K562 (cell line): ENCODE results near the gene LMO2. TPM values are rescaled to one million over a fixed set of nuclear protein-coding genes. Genes with fewer than 3 reads are reported as not detected.

ENCODE experiments used
- ATAC-seq: fragments of 200-7000 bp; cut with Tn5 transposase; 3 replicates; pipeline ENCODE4 v1.9.1; 2020; ENCODE audit warnings: moderate library complexity
- BruUV-seq: library from RNA; stranded (reverse); fragments of 400-500 nt; replicated peaks from 2 replicates; lab custom pipeline; 2021; lab: Mats Ljungman, UMichigan
- CTCF ChIA-PET: fragments of 300-600 bp; formaldehyde crosslinking; extraction: SDS; loops from one replicate; lab custom pipeline; 2021; ENCODE audit warnings: low intra/inter-chr PET ratio; lab: Yijun Ruan, JAX
- POLR2A ChIA-PET: fragments of 300-600, 350-650 bp; sonication (Branson Sonifier 250); formaldehyde crosslinking; extraction: SDS; loops from one replicate; lab custom pipeline; 2021; ENCODE audit warnings: antibody characterized with exemption, inconsistent platforms; lab: Yijun Ruan, JAX
- DNase-seq, 4 experiments: peaks; one replicate each; pipeline versions ENCODE4 v3.0.0 to v3.0.0-alpha.2; 2011 to 2018; ENCODE audit warnings: low spot score in 3 of 4, mixed read lengths in 3 of 4; ENCODE audit errors: extremely low read depth in 1 of 4
- FAIRE-seq: peaks from 2 replicates; lab custom pipeline; 2011; peaks lifted over from hg19 to GRCh38; lab: Jason Lieb, UNC
- H2AFZ ChIP-seq: 2 replicates; pipeline ENCODE4 v1.6.0; 2011; ENCODE audit warnings: low read depth, low read length, control low read depth, inconsistent platforms
- H3K27ac ChIP-seq: fragments of 200-600 bp; 3 replicates; pipeline ENCODE4 v1.8.0; 2011; ENCODE audit warnings: low read depth, mild to moderate bottlenecking, control low read depth, inconsistent platforms, low read length, moderate library complexity, mixed read lengths; ENCODE audit errors: extremely low read depth
- H3K27me3 ChIP-seq, 2 experiments: fragments of 300-600 bp in 1 of 2; 2 replicates in 1 of 2; 3 replicates in 1 of 2; pipeline versions ENCODE4 v1.6.0 to v1.8.0; 2011; ENCODE audit warnings: inconsistent platforms in 2 of 2, low read length in 2 of 2, mild to moderate bottlenecking in 1 of 2, mixed read lengths in 1 of 2, moderate library complexity in 1 of 2; ENCODE audit not compliant: control insufficient read depth in 2 of 2, insufficient read depth in 2 of 2
- H3K36me3 ChIP-seq: fragments of 300-600 bp; 3 replicates; pipeline ENCODE4 v1.8.0; 2011; ENCODE audit warnings: mild to moderate bottlenecking, low read length, inconsistent platforms; ENCODE audit not compliant: control insufficient read depth, insufficient read depth
- H3K4me1 ChIP-seq, 2 experiments: fragments of 200-600 bp in 1 of 2; replicated peaks in 1 of 2; 2 replicates in 1 of 2; 3 replicates in 1 of 2; pipeline versions ENCODE4 v1.5.1 to v1.8.0; 2011; ENCODE audit warnings: inconsistent platforms in 2 of 2, low read length in 2 of 2, mild to moderate bottlenecking in 1 of 2, mixed read lengths in 1 of 2, moderate library complexity in 1 of 2; ENCODE audit not compliant: control insufficient read depth in 2 of 2, insufficient read depth in 2 of 2
- H3K4me2 ChIP-seq: 2 replicates; pipeline ENCODE4 v1.6.1; 2011; ENCODE audit warnings: low read length, control low read depth, inconsistent platforms, mixed read lengths; ENCODE audit not compliant: insufficient read depth
- H3K4me3 ChIP-seq: fragments of 200-600 bp; sonication (generic), shearing (Covaris generic); 2 replicates; pipeline ENCODE4 v1.5.1; 2016; ENCODE audit warnings: control low read depth, inconsistent platforms
- H3K79me2 ChIP-seq: fragments of 200-600 bp; 3 replicates; pipeline ENCODE4 v1.8.0; 2011; ENCODE audit warnings: low read length, inconsistent platforms; ENCODE audit not compliant: control insufficient read depth, insufficient read depth
- H3K9ac ChIP-seq, 2 experiments: 2 replicates each; pipeline versions ENCODE4 v1.6.0 to v1.6.1; 2011; ENCODE audit warnings: low read depth in 2 of 2, low read length in 2 of 2, control low read depth in 1 of 2, inconsistent platforms in 1 of 2, mild to moderate bottlenecking in 1 of 2, mixed read lengths in 1 of 2; ENCODE audit not compliant: insufficient read depth in 1 of 2
- H3K9me1 ChIP-seq: one replicate; pipeline ENCODE4 v1.6.0; 2011; ENCODE audit warnings: inconsistent platforms, mild to moderate bottlenecking, low read length, moderate library complexity; ENCODE audit not compliant: control insufficient read depth, insufficient read depth
- H3K9me3 ChIP-seq: replicated peaks from 2 replicates; pipeline ENCODE4 v1.5.1; 2011; ENCODE audit warnings: low read depth, low read length, inconsistent platforms; ENCODE audit not compliant: control insufficient read depth, insufficient read depth
- H4K20me1 ChIP-seq: replicated peaks from 2 replicates; pipeline ENCODE4 v1.6.1; 2011; ENCODE audit warnings: low read length, inconsistent platforms, mixed read lengths; ENCODE audit not compliant: control insufficient read depth, insufficient read depth
- ASH1L ChIP-seq: fragments of 450-650 bp; IDR thresholded peaks from 2 replicates; pipeline ENCODE4 v1.6.1; 2018; ENCODE audit warnings: borderline replicate concordance, mild to moderate bottlenecking, low read depth; ENCODE audit not compliant: partially characterized antibody
- BMI1 ChIP-seq: fragments of 150-350 bp; IDR thresholded peaks from 2 replicates; pipeline ENCODE4 v1.6.1; 2014; ENCODE audit warnings: low read length
- CBFB ChIP-seq: sonication (generic); formaldehyde crosslinking; IDR thresholded peaks from 2 replicates; pipeline ENCODE4 v1.4.0; 2020; ENCODE audit warnings: mild to moderate bottlenecking, missing genetic modification reagents
- E2F3 ChIP-seq: fragments of 250-450 bp; sonication (Bioruptor Pico); IDR thresholded peaks from 2 replicates; pipeline ENCODE4 v1.4.0; 2020; ENCODE audit warnings: mild to moderate bottlenecking
- ERF ChIP-seq: fragments of 450-650 bp; formaldehyde crosslinking; IDR thresholded peaks from 2 replicates; pipeline ENCODE4 v1.4.0; 2020; ENCODE audit warnings: mild to moderate bottlenecking, mixed read lengths
- FOXA3 ChIP-seq, 2 experiments: fragments of 450-650 bp in 1 of 2; sonication (generic) in 1 of 2; formaldehyde crosslinking; IDR thresholded peaks in 1 of 2; conservative IDR thresholded peaks in 1 of 2; 2 replicates each; pipeline versions ENCODE4 v1.4.0 to v1.8.0; 2020 to 2022; ENCODE audit warnings: mild to moderate bottlenecking in 2 of 2, missing genetic modification reagents in 1 of 2
- MCM3 ChIP-seq: fragments of 450-650 bp; IDR thresholded peaks from 2 replicates; pipeline ENCODE4 v1.6.1; 2016
- NBN ChIP-seq: fragments of 450-650 bp; IDR thresholded peaks from 2 replicates; pipeline ENCODE4 v1.6.1; 2016; ENCODE audit warnings: low read depth, mild to moderate bottlenecking
- NFIC ChIP-seq: fragments of 450-650 bp; IDR thresholded peaks from 2 replicates; pipeline ENCODE4 v1.6.1; 2017; ENCODE audit warnings: mild to moderate bottlenecking, inconsistent platforms
- PHF21A ChIP-seq: fragments of 450-650 bp; IDR thresholded peaks from 2 replicates; pipeline ENCODE4 v1.6.1; 2017; ENCODE audit warnings: low read depth, borderline replicate concordance
- TARDBP ChIP-seq: fragments of 450-650 bp; IDR thresholded peaks from 2 replicates; pipeline ENCODE4 v1.6.1; 2016
- TCF7 ChIP-seq: sonication (generic); IDR thresholded peaks from 2 replicates; pipeline ENCODE4 v1.6.1; 2016; ENCODE audit warnings: antibody characterized with exemption, borderline replicate concordance
- ZNF24 ChIP-seq: fragments of 450-650 bp; IDR thresholded peaks from 2 replicates; pipeline ENCODE4 v1.6.1; 2016
- WGBS: fragments of 100-300 bp; shearing (Covaris generic); methylation state at CpG from one replicate; pipeline ENCODE4 v1.1.6; 2016; ENCODE audit warnings: low coverage, mixed read lengths; ENCODE audit not compliant: insufficient coverage; ENCODE audit errors: missing lambda C conversion rate; 5-methylcytosine and 5-hydroxymethylcytosine counted together
- in situ Hi-C: fragments of 300-500 bp; cut with MboI; formaldehyde crosslinking; loops from 4 replicates; pipeline ENCODE4 v1.15.0; 2018; ENCODE audit warnings: inconsistent platforms, mixed read lengths
- intact Hi-C: fragments of 100-400 bp; cut with micrococcal nuclease; formaldehyde crosslinking; loops from 2 replicates; pipeline ENCODE4 v1.14.2; 2022
- polyA plus RNA-seq, 8 experiments: library from polyadenylated mRNA; depleted of rRNA in 4 of 8; stranded (reverse) in 5 of 8; unstranded in 3 of 8; fragments of >200 nt; fragmentation: Nextera tagmentation in 2 of 8; fragmentation: Illumina TruSeq in 1 of 8; extraction: Ambion mirVana in 2 of 8; extraction: Trizol in 1 of 8; gene quantifications; 2 replicates each; pipeline versions ENCODE4 v1.2.1 to v1.2.3, GENCODE V29; 2011 to 2014; ENCODE audit warnings: inconsistent platforms in 1 of 8, missing spikeins in 1 of 8
- total RNA-seq, 7 experiments: library from RNA; depleted of rRNA in 6 of 7; stranded (reverse); fragments of >200 nt in 6 of 7; fragmentation: Illumina TruSeq in 2 of 7; extraction: Trizol in 2 of 7; gene quantifications; 2 replicates each; pipeline versions ENCODE4 v1.2.1 to v1.2.3, GENCODE V29; 2011 to 2021; ENCODE audit warnings: low replicate concordance in 1 of 7

The LMO2 gene
- total and polyA plus RNA-seq, 9 of the 15 experiments (the other 6 are each of a cell fraction or from before 2014, with no cell fraction given): 6.9 to 126 (median 91.5) TPM

- ATAC-seq: no peak
- Histone ChIP-seq H3K4me3 (no peak overlapping the region), H3K9ac (no peak overlapping the region), H2AFZ (0 out of 2 replicates have a peak overlapping the region, but pooled peaks have one; percentile 21), H3K9me3 (no peaks in the 10 kb centered on the region; the same call in 1 of the 2 replicates), H3K9me1 (no peaks in the 10 kb centered on the region), H3K4me1 (no peaks in the 10 kb centered on the region), H4K20me1 (no peaks in the 10 kb centered on the region), H3K4me2 (no peak overlapping the region), H3K36me3 (no peaks in the 10 kb centered on the region), H3K27me3 (peaks cover 5 to 15% of the 10 kb centered on the region in 2 experiments; a peak in 3 of 5 replicates), H3K79me2 (no peaks in the 10 kb centered on the region), H3K27ac (no peak overlapping the region)
- no peak for FAIRE-seq
- POLR2A ChIA-PET: interaction anchor here (1.0 to 1.5 kb wide), 2 partner anchors 19 to 121 kb away, joined by 3 to 4 read pairs; no protein-coding TSS in a partner anchor
- no TSS peak for BruUV-seq
- in situ Hi-C loops (loop anchor here (25.0 kb wide), 2 partner anchors 318 to 493 kb away; no protein-coding TSS in a partner anchor), intact Hi-C loops (no loop called here)
- no peak for DNase-seq
- CTCF ChIA-PET: no interaction called here
- TF ChIP-seq ZNF24 (no peak), TCF7 (no peak), FOXA3 (CRISPR knock-in tag; conservative IDR thresholded peaks at IDR 0.05 in 1 of 2, IDR thresholded peaks at IDR 0.05 in 1 of 2) (no peak), PHF21A (no peak)
- 59% methylated on average over 6 of the region's 6 CpGs for WGBS
Measured at GRCh38 chr11:33844236-33844635, 47.6 kb downstream of the LMO2 start.

- H3K36me3 ChIP-seq: no peaks in the 10 kb centered on the region
- H3K4me3 ChIP-seq: no peak overlapping the region
- 17% methylated on average over 4 of the region's 4 CpGs for WGBS
- no peak overlapping the region for H3K27ac ChIP-seq
- H4K20me1 ChIP-seq: no peaks in the 10 kb centered on the region
- H2AFZ ChIP-seq: no peak overlapping the region
- H3K27me3 ChIP-seq: peaks cover 5 to 15% of the 10 kb centered on the region in 2 experiments; a peak in 3 of 5 replicates
- TF ChIP-seq MCM3 (no peak), ASH1L (no peak), E2F3 (no peak), TARDBP (no peak), BMI1 (no peak), CBFB (CRISPR knock-in tag) (no peak), ERF (CRISPR knock-in tag) (no peak), NBN (no peak), NFIC (no peak)
- no peaks in the 10 kb centered on the region for H3K79me2 ChIP-seq
- intact Hi-C loops (no loop called here), in situ Hi-C loops (loop anchor here (25.0 kb wide), 2 partner anchors 319 to 494 kb away; no protein-coding TSS in a partner anchor)
- H3K4me2 ChIP-seq: no peak overlapping the region
- H3K9me1 ChIP-seq: no peaks in the 10 kb centered on the region
- H3K9ac ChIP-seq: no peak overlapping the region
- no peak for ATAC-seq
- no peaks in the 10 kb centered on the region for H3K4me1 ChIP-seq
- FAIRE-seq: no peak
- BruUV-seq: no TSS peak
- DNase-seq: no peak
- H3K9me3 ChIP-seq: no peaks in the 10 kb centered on the region
- CTCF ChIA-PET: no interaction called here
- POLR2A ChIA-PET: interaction anchor here (0.6 to 1.6 kb wide), 4 partner anchors 8 to 241 kb away, joined by 3 to 6 read pairs (median 4); no protein-coding TSS in a partner anchor
Measured at GRCh38 chr11:33843018-33843417, 48.9 kb downstream of the LMO2 start.
